Thoracic aorta (tissue), 2 donors: Measurements from ENCODE around the gene UBE2L3. TPM values are rescaled to one million over a fixed set of nuclear protein-coding genes. Genes with fewer than 3 reads are reported as not detected.
"Not testable (repeated sequence)": the region's sequence is repeated elsewhere in the genome, so short reads cannot be mapped to it uniquely, and the experiment has no call there.

ENCODE experiments used
- ATAC-seq: fragments of 150-250 bp; one replicate; pipeline ENCODE4 v1.8.0; 2017; ENCODE audit warnings: low read depth; ENCODE audit not compliant: insufficient number of reproducible peaks, low FRiP score
- DNase-seq: peaks from one replicate; pipeline ENCODE4 v3.0.0-alpha.2; 2020; ENCODE audit warnings: low spot score
- H3K27ac ChIP-seq, 2 donors: fragments of 200-600 bp; sonication (generic); 1 replicate in 1 of 2; 2 replicates in 1 of 2; pipeline ENCODE4 v1.5.1; 2016; ENCODE audit warnings: mild to moderate bottlenecking in 2 of 2, moderate library complexity in 2 of 2
- H3K27me3 ChIP-seq: fragments of 200-600 bp; sonication (generic); replicated peaks from 2 replicates; pipeline ENCODE4 v1.6.0; 2016; ENCODE audit warnings: mild to moderate bottlenecking; ENCODE audit not compliant: insufficient read depth
- H3K36me3 ChIP-seq: fragments of 200-600 bp; sonication (generic); one replicate; pipeline ENCODE4 v1.5.1; 2016
- H3K4me1 ChIP-seq, 2 donors: fragments of 200-600 bp; sonication (generic); 1 replicate in 1 of 2; 2 replicates in 1 of 2; pipeline versions ENCODE4 v1.5.1 to v1.6.0; 2016; ENCODE audit warnings: low read depth in 2 of 2, mild to moderate bottlenecking in 1 of 2; ENCODE audit not compliant: control insufficient read depth in 1 of 2
- H3K4me3 ChIP-seq: fragments of 200-600 bp; sonication (generic); 2 replicates; pipeline ENCODE4 v1.5.1; 2016; ENCODE audit warnings: mild to moderate bottlenecking
- H3K9me3 ChIP-seq: fragments of 200-600 bp; sonication (generic); 2 replicates; pipeline ENCODE4 v1.5.1; 2016
- CTCF ChIP-seq: fragments of 200-600 bp; sonication (generic); IDR thresholded peaks from one replicate; pipeline ENCODE4 v1.5.1; 2019; ENCODE audit warnings: antibody characterized with exemption
- total RNA-seq, 2 donors: library from RNA; depleted of rRNA; stranded (reverse); fragments of >200 nt; gene quantifications; one replicate each; pipeline versions ENCODE4 v1.1.0 to v1.2.3, GENCODE V29; 2016

Gene UBE2L3
- total RNA-seq, 2 donors from 2014 or later = 33.8 to 38.3 TPM

- Histone ChIP-seq H3K27me3 (no peaks in the 10 kb centered on the region), H3K36me3 (no peaks in the 10 kb centered on the region), H3K4me3 (peak within 1 kb of the TSS; percentile 83), H3K27ac (peak within 1 kb of the TSS; percentile 60 to 63), H3K9me3 (no peaks in the 10 kb centered on the region), H3K4me1 (peaks cover 0 to 17% of the 10 kb centered on the region in 2 donors)
- DNase-seq (peak; percentile 97), ATAC-seq (peak; percentile 99)
- no peak for TF ChIP-seq CTCF
These were observed 74.5 kb downstream of the UBE2L3 start, which contains the start of gene SDF2L1 for GRCh38 chr22:21641789-21642583. Gene SDF2L1 (plus strand): TSS chr22:21642302. CDS start chr22:21642337, 35 bp downstream.

GRCh38 chr22:21642584-21643448, 75.3 kb downstream of the UBE2L3 start:
- H3K36me3 ChIP-seq = no peaks in the 10 kb centered on the region
- no peaks in the 10 kb centered on the region for H3K9me3 ChIP-seq
- no peaks in the 10 kb centered on the region for H3K27me3 ChIP-seq
- H3K4me3 ChIP-seq = peak overlapping the region; percentile 83
- H3K4me1 ChIP-seq = peaks cover 0 to 17% of the 10 kb centered on the region in 2 donors
- ATAC-seq (no peak), DNase-seq (no peak)
- H3K27ac ChIP-seq = peak overlapping the region; percentile 60 to 63
- TF ChIP-seq CTCF = peak; percentile 16

GRCh38 chr22:21643533-21644357, 76.2 kb downstream of the UBE2L3 start:
- Histone ChIP-seq H3K4me1 (peaks cover 0 to 17% of the 10 kb centered on the region in 2 donors), H3K27ac (no peak overlapping the region)
- no peak for TF ChIP-seq CTCF

GRCh38 chr22:21645513-21645912, 78.0 kb downstream of the UBE2L3 start:
- H3K4me3 ChIP-seq, ATAC-seq, H3K27ac ChIP-seq, H3K27me3 ChIP-seq, DNase-seq, H3K9me3 ChIP-seq, H3K36me3 ChIP-seq: not testable (repeated sequence)
- H3K4me1 ChIP-seq = peaks cover 0 to 17% of the 10 kb centered on the region in 2 donors

More at GRCh38 chr22:21643533-21644357, 76.2 kb downstream of the UBE2L3 start:
- ATAC-seq = no peak
- DNase-seq = no peak
- Histone ChIP-seq H3K36me3 (no peaks in the 10 kb centered on the region), H3K4me3 (peak overlapping the region; percentile 83), H3K27me3 (no peaks in the 10 kb centered on the region), H3K9me3 (no peaks in the 10 kb centered on the region)
